Measurements from ENCODE around the gene SEPTIN7.

DNA sequence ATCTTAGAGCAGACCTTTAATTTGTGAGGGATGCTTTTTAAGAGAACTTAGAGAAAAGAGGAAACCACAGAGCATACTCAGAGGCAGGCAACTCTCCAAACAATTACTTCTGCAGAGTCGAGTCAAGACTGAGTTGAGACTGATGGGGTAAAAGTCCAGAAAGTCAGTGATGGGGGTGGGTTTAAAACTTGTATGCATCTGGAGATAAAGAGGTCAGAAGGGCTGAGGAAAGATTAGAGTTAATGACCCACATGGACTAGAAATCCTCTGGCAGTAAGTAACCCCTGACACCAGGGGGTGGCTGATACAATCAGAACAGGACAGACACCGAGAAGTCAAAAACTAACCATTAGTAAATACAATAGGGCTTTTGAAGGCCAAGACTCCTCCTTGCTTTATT, 42.4 kb upstream of the SEPTIN7 start:
- TF ChIP-seq, protein P1, sequence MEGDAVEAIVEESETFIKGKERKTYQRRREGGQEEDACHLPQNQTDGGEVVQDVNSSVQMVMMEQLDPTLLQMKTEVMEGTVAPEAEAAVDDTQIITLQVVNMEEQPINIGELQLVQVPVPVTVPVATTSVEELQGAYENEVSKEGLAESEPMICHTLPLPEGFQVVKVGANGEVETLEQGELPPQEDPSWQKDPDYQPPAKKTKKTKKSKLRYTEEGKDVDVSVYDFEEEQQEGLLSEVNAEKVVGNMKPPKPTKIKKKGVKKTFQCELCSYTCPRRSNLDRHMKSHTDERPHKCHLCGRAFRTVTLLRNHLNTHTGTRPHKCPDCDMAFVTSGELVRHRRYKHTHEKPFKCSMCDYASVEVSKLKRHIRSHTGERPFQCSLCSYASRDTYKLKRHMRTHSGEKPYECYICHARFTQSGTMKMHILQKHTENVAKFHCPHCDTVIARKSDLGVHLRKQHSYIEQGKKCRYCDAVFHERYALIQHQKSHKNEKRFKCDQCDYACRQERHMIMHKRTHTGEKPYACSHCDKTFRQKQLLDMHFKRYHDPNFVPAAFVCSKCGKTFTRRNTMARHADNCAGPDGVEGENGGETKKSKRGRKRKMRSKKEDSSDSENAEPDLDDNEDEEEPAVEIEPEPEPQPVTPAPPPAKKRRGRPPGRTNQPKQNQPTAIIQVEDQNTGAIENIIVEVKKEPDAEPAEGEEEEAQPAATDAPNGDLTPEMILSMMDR (IDR thresholded peaks at IDR 0.05): no peak
- TF ChIP-seq POLR2A (IDR thresholded peaks at IDR 0.05): no peak
